Measurements from ENCODE around the gene EIF4A2.

GRCh38 chr3:186775999-186776398 is 7.4 kb upstream of the EIF4A2 start:
- TF ChIP-seq, protein P1, sequence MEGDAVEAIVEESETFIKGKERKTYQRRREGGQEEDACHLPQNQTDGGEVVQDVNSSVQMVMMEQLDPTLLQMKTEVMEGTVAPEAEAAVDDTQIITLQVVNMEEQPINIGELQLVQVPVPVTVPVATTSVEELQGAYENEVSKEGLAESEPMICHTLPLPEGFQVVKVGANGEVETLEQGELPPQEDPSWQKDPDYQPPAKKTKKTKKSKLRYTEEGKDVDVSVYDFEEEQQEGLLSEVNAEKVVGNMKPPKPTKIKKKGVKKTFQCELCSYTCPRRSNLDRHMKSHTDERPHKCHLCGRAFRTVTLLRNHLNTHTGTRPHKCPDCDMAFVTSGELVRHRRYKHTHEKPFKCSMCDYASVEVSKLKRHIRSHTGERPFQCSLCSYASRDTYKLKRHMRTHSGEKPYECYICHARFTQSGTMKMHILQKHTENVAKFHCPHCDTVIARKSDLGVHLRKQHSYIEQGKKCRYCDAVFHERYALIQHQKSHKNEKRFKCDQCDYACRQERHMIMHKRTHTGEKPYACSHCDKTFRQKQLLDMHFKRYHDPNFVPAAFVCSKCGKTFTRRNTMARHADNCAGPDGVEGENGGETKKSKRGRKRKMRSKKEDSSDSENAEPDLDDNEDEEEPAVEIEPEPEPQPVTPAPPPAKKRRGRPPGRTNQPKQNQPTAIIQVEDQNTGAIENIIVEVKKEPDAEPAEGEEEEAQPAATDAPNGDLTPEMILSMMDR (IDR thresholded peaks at IDR 0.05; ENCODE audit: borderline replicate concordance, extremely low read depth, low read length, poor library complexity, severe bottlenecking), result no peak
- TF ChIP-seq EZH2 (IDR thresholded peaks at IDR 0.05; ENCODE audit: borderline replicate concordance, low read depth, low read length, severe bottlenecking), result no peak
